HG03432 (cell line): Measurements from ENCODE around the gene CIZ1.
"Not testable (repeated sequence)": the region's sequence is repeated elsewhere in the genome, so short reads cannot be mapped to it uniquely, and the experiment has no call there.

Experiments used
- ATAC-seq: cut with Tn5 transposase; IDR thresholded peaks from one replicate; pipeline ENCODE4 v1.9.1; 2021; ENCODE audit warnings: mild to moderate bottlenecking, moderate library complexity; ENCODE audit not compliant: unreplicated experiment

The CIZ1 gene

GRCh38 chr9:128190516-128191405, 611 bp downstream of the CIZ1 start:
- peak; percentile 10 for ATAC-seq

- ATAC-seq = no peak
Measured at GRCh38 chr9:128190013-128190412, 1.4 kb downstream of the CIZ1 start.

GRCh38 chr9:128188209-128188608, 3.2 kb downstream of the CIZ1 start:
- no peak for ATAC-seq

GRCh38 chr9:128187361-128187760, 4.0 kb downstream of the CIZ1 start:
- ATAC-seq = no peak

GRCh38 chr9:128185979-128186965, 5.1 kb downstream of the CIZ1 start:
- ATAC-seq = no peak

- ATAC-seq = no peak
Measured at GRCh38 chr9:128182893-128183588, 8.3 kb downstream of the CIZ1 start.

GRCh38 chr9:128181480-128181879, 9.9 kb downstream of the CIZ1 start:
- ATAC-seq = not testable (repeated sequence)

GRCh38 chr9:128180447-128180846, 10.9 kb downstream of the CIZ1 start:
- ATAC-seq = no peak

- no peak for ATAC-seq
Measured at GRCh38 chr9:128180001-128180400, 11.4 kb downstream of the CIZ1 start.

- no peak for ATAC-seq
Measured at GRCh38 chr9:128178806-128179431, 12.5 kb downstream of the CIZ1 start.

- no peak for ATAC-seq
Measured at GRCh38 chr9:128175726-128176125, 15.6 kb downstream of the CIZ1 start.

- no peak for ATAC-seq
Measured at GRCh38 chr9:128175102-128175563, 16.2 kb downstream of the CIZ1 start.

GRCh38 chr9:128174062-128174461, 17.3 kb downstream of the CIZ1 start:
- ATAC-seq = no peak

- ATAC-seq = no peak
Measured at GRCh38 chr9:128169925-128170324, 21.4 kb downstream of the CIZ1 start.

- no peak for ATAC-seq
Measured at GRCh38 chr9:128169492-128169891, 21.9 kb downstream of the CIZ1 start.

- no peak for ATAC-seq
Measured at GRCh38 chr9:128168731-128169308, 22.6 kb downstream of the CIZ1 start.

- no peak for ATAC-seq
Measured at GRCh38 chr9:128167209-128167608, 24.2 kb downstream of the CIZ1 start.

- ATAC-seq = no peak
Measured at GRCh38 chr9:128166169-128166568, 25.2 kb downstream of the CIZ1 start.

GRCh38 chr9:128164307-128164885, 27.0 kb downstream of the CIZ1 start:
- no peak for ATAC-seq
